Neural cell (in vitro differentiated cells): ENCODE results near the gene SLFN12L. TPM values are rescaled to one million over a fixed set of nuclear protein-coding genes. Genes with fewer than 3 reads are reported as not detected.

Source experiments
- H2AFZ ChIP-seq: fragments of 200-600, 300-800 bp; sonication (generic), shearing (Covaris generic); 2 replicates; pipeline ENCODE4 v1.6.0; 2014; ENCODE audit warnings: low read depth, mild to moderate bottlenecking, antibody characterized with exemption, low read length, moderate library complexity
- H3F3A ChIP-seq: fragments of 200-600 bp; shearing (Covaris generic); 2 replicates; pipeline ENCODE4 v1.6.1; 2016; ENCODE audit warnings: mild to moderate bottlenecking, moderate library complexity, mixed read lengths, antibody characterized with exemption, low read length; ENCODE audit not compliant: insufficient read depth, poor library complexity, severe bottlenecking
- H3K27ac ChIP-seq: fragments of 200-600, 300-800 bp; sonication (generic), shearing (Covaris generic); 2 replicates; pipeline ENCODE4 v1.5.1; 2014; ENCODE audit warnings: mild to moderate bottlenecking, low read length, moderate library complexity
- H3K27me3 ChIP-seq: fragments of 300-800, 200-600 bp; sonication (generic), shearing (Covaris generic); 2 replicates; pipeline ENCODE4 v1.6.0; 2014; ENCODE audit warnings: mild to moderate bottlenecking, low read depth, low read length, moderate library complexity; ENCODE audit not compliant: insufficient read depth
- H3K36me3 ChIP-seq: fragments of 300-800, 200-600 bp; sonication (generic), shearing (Covaris generic); 2 replicates; pipeline ENCODE4 v1.5.1; 2014; ENCODE audit warnings: mild to moderate bottlenecking, antibody characterized with exemption, low read length, moderate library complexity; ENCODE audit not compliant: insufficient read depth
- H3K4me2 ChIP-seq: fragments of 300-800, 200-600 bp; sonication (generic), shearing (Covaris generic); 2 replicates; pipeline ENCODE4 v1.6.0; 2014; ENCODE audit warnings: mild to moderate bottlenecking, low read length
- H3K4me3 ChIP-seq: fragments of 300-800, 200-600 bp; sonication (generic), shearing (Covaris generic); 2 replicates; pipeline ENCODE4 v1.5.1; 2014; ENCODE audit warnings: mild to moderate bottlenecking, low read length, moderate library complexity
- H3K79me2 ChIP-seq: fragments of 200-600 bp; shearing (Covaris generic); replicated peaks from 2 replicates; pipeline ENCODE4 v1.6.0; 2014; ENCODE audit warnings: mild to moderate bottlenecking, low read length, moderate library complexity; ENCODE audit not compliant: insufficient read depth
- H3K9ac ChIP-seq: fragments of 300-800, 200-600 bp; sonication (generic), shearing (Covaris generic); 2 replicates; pipeline ENCODE4 v1.6.1; 2016; ENCODE audit warnings: mild to moderate bottlenecking, low read length, mixed read lengths
- H3K9me2 ChIP-seq: fragments of 200-600 bp; shearing (Covaris generic); 2 replicates; pipeline ENCODE4 v1.6.1; 2016; ENCODE audit warnings: mild to moderate bottlenecking, low read length, mixed read lengths; ENCODE audit not compliant: insufficient read depth
- H3K9me3 ChIP-seq: fragments of 200-600, 300-800 bp; sonication (generic), shearing (Covaris generic); 2 replicates; pipeline ENCODE4 v1.6.1; 2016; ENCODE audit warnings: mild to moderate bottlenecking, mixed run types, low read length, moderate library complexity, mixed read lengths
- H4K20me1 ChIP-seq: fragments of 200-600 bp; shearing (Covaris generic); 2 replicates; pipeline ENCODE4 v1.6.1; 2016; ENCODE audit warnings: mild to moderate bottlenecking, mixed run types; ENCODE audit not compliant: insufficient read depth
- CTCF ChIP-seq: fragments of 450-650 bp; IDR thresholded peaks from 2 replicates; pipeline ENCODE4 v1.5.1; 2014; ENCODE audit warnings: antibody characterized with exemption, mild to moderate bottlenecking, moderate library complexity; ENCODE audit not compliant: poor library complexity, severe bottlenecking
- EP300 ChIP-seq: fragments of 450-650 bp; conservative IDR thresholded peaks from 2 replicates; pipeline ENCODE4 v1.6.1; 2014; ENCODE audit warnings: antibody characterized with exemption, mild to moderate bottlenecking, moderate library complexity; ENCODE audit not compliant: poor library complexity, severe bottlenecking
- EZH2 ChIP-seq: fragments of 200-600, 300-800 bp; shearing (Covaris generic), sonication (generic); IDR thresholded peaks from 2 replicates; pipeline ENCODE4 v1.6.1; 2014; ENCODE audit warnings: antibody characterized with exemption, low read length, borderline replicate concordance, mild to moderate bottlenecking; ENCODE audit not compliant: insufficient read depth, poor library complexity, severe bottlenecking
- MXI1 ChIP-seq: fragments of 450-650 bp; conservative IDR thresholded peaks from 2 replicates; pipeline ENCODE4 v1.6.1; 2014; ENCODE audit warnings: antibody characterized with exemption, mild to moderate bottlenecking; ENCODE audit not compliant: poor library complexity, severe bottlenecking
- POLR2AphosphoS5 ChIP-seq: IDR thresholded peaks from 2 replicates; pipeline ENCODE4 v1.6.1; 2012
- RAD21 ChIP-seq: fragments of 450-650 bp; conservative IDR thresholded peaks from 2 replicates; pipeline ENCODE4 v1.6.1; 2014; ENCODE audit warnings: antibody characterized with exemption, mild to moderate bottlenecking, moderate library complexity
- REST ChIP-seq: IDR thresholded peaks from 2 replicates; pipeline ENCODE4 v1.6.1; 2012; ENCODE audit warnings: borderline replicate concordance
- SMC3 ChIP-seq: fragments of 450-650 bp; conservative IDR thresholded peaks from 2 replicates; pipeline ENCODE4 v1.6.1; 2014; ENCODE audit warnings: antibody characterized with exemption, mild to moderate bottlenecking, moderate library complexity; ENCODE audit not compliant: poor library complexity
- TAF1 ChIP-seq: IDR thresholded peaks from 2 replicates; pipeline ENCODE4 v1.6.1; 2012; ENCODE audit warnings: low read depth
- polyA plus RNA-seq: library from polyadenylated mRNA; depleted of rRNA; stranded (reverse); fragments of >200 nt; gene quantifications from 2 replicates; pipeline ENCODE4 v1.2.3, GENCODE V29; 2014

The SLFN12L gene
- polyA plus RNA-seq, 1 donor from 2014 or later = not detected

GRCh38 chr17:35575759-35576158 is 38.3 kb upstream of the SLFN12L start:
- H4K20me1 ChIP-seq = no peaks in the 10 kb centered on the region
- no peaks in the 10 kb centered on the region for H3K27me3 ChIP-seq
- no peaks in the 10 kb centered on the region for H3K9me3 ChIP-seq
- H3K4me2 ChIP-seq = no peak overlapping the region
- H3K9me2 ChIP-seq = no peaks in the 10 kb centered on the region
- H3K36me3 ChIP-seq = no peaks in the 10 kb centered on the region
- TF ChIP-seq MXI1 (no peak), REST (no peak), TAF1 (no peak), POLR2AphosphoS5 (no peak), EP300 (no peak), SMC3 (no peak), CTCF (no peak), EZH2 (no peak), RAD21 (no peak)
- no peak overlapping the region for H3K27ac ChIP-seq
- H3K9ac ChIP-seq = no peak overlapping the region
- H3K79me2 ChIP-seq = no peaks in the 10 kb centered on the region
- H2AFZ ChIP-seq = no peak overlapping the region
- no peaks in the 10 kb centered on the region for H3F3A ChIP-seq
- no peak overlapping the region for H3K4me3 ChIP-seq

GRCh38 chr17:35569405-35569804 is 31.9 kb upstream of the SLFN12L start:
- H3K79me2 ChIP-seq = peaks cover 17% of the 10 kb centered on the region
- H3K27me3 ChIP-seq = no peaks in the 10 kb centered on the region
- H3K36me3 ChIP-seq = no peaks in the 10 kb centered on the region
- peak overlapping the region; percentile 39 for H3K4me2 ChIP-seq
- no peaks in the 10 kb centered on the region for H4K20me1 ChIP-seq
- no peak overlapping the region for H2AFZ ChIP-seq
- no peaks in the 10 kb centered on the region for H3F3A ChIP-seq
- TF ChIP-seq EP300 (no peak), TAF1 (no peak), CTCF (no peak), SMC3 (no peak), MXI1 (no peak), EZH2 (no peak), RAD21 (no peak), POLR2AphosphoS5 (no peak), REST (no peak)
- H3K4me3 ChIP-seq = peak overlapping the region; percentile 79
- H3K27ac ChIP-seq = no peak overlapping the region
- no peaks in the 10 kb centered on the region for H3K9me3 ChIP-seq
- no peak overlapping the region for H3K9ac ChIP-seq
- no peaks in the 10 kb centered on the region for H3K9me2 ChIP-seq
